Transverse colon (tissue), 3 donors: Measurements from ENCODE around the gene C1orf21.

Experiments used
- CTCF ChIP-seq, 5 experiments: fragments of 200-600 bp in 3 of 5; fragments of 450-650 bp in 2 of 5; sonication (generic) in 3 of 5; IDR thresholded peaks; 1 replicate in 2 of 5; 2 replicates in 3 of 5; pipeline ENCODE4 v1.5.1; 2016 to 2017; ENCODE audit warnings: antibody characterized with exemption in 5 of 5, inconsistent platforms in 3 of 5, mild to moderate bottlenecking in 2 of 5, moderate library complexity in 1 of 5
- EP300 ChIP-seq: sonication (generic); formaldehyde crosslinking; IDR thresholded peaks from one replicate; pipeline ENCODE4 v1.6.1; 2017; ENCODE audit warnings: antibody characterized with exemption, low read depth
- POLR2A ChIP-seq: fragments of 450-650 bp; IDR thresholded peaks from one replicate; pipeline ENCODE4 v1.6.1; 2016; ENCODE audit warnings: antibody characterized with exemption, mild to moderate bottlenecking, moderate library complexity

- TF ChIP-seq CTCF (IDR thresholded peaks at IDR 0.05) (no peak), POLR2A (no peak), EP300 (no peak)
Measured at GRCh38 chr1:184507165-184507564, 120.3 kb downstream of the C1orf21 start.
